GM23338 (cell line): Measurements from ENCODE around the gene FYCO1. TPM values are rescaled to one million over a fixed set of nuclear protein-coding genes. Genes with fewer than 3 reads are reported as not detected.

Source experiments
- ATAC-seq: fragments of 200-7000 bp; cut with Tn5 transposase; 3 replicates; pipeline ENCODE4 v1.9.1; 2020
- DNase-seq: peaks from one replicate; pipeline ENCODE4 v3.0.0-alpha.2; 2015; ENCODE audit warnings: low spot score
- H2AFZ ChIP-seq: fragments of 200-600 bp; sonication (generic); 2 replicates; pipeline ENCODE4 v1.8.0; 2016; ENCODE audit warnings: antibody characterized with exemption, mild to moderate bottlenecking, moderate library complexity
- H3F3A ChIP-seq: fragments of 200-600 bp; sonication (generic); replicated peaks from 2 replicates; pipeline ENCODE4 v1.8.0; 2017; ENCODE audit warnings: antibody characterized with exemption, mixed run types, low read depth
- H3K27ac ChIP-seq: fragments of 200-600 bp; sonication (generic); 2 replicates; pipeline ENCODE4 v1.6.1; 2016; ENCODE audit warnings: low read depth
- H3K27me3 ChIP-seq: fragments of 200-600 bp; sonication (generic); 2 replicates; pipeline ENCODE4 v1.8.0; 2016; ENCODE audit warnings: mild to moderate bottlenecking, mixed run types, moderate library complexity; ENCODE audit not compliant: insufficient read depth
- H3K36me3 ChIP-seq: fragments of 200-600 bp; sonication (generic); 2 replicates; pipeline ENCODE4 v1.8.0; 2016; ENCODE audit warnings: mild to moderate bottlenecking; ENCODE audit not compliant: insufficient read depth
- H3K4me1 ChIP-seq: fragments of 200-600 bp; sonication (generic); 2 replicates; pipeline ENCODE4 v1.8.0; 2016; ENCODE audit warnings: mild to moderate bottlenecking, moderate library complexity; ENCODE audit not compliant: insufficient read depth
- H3K4me2 ChIP-seq: fragments of 200-600 bp; sonication (generic); 2 replicates; pipeline ENCODE4 v1.7.1; 2017; ENCODE audit warnings: mixed run types
- H3K4me3 ChIP-seq: fragments of 200-600 bp; sonication (generic); 2 replicates; pipeline ENCODE4 v1.6.1; 2016; ENCODE audit warnings: mixed run types
- H3K79me2 ChIP-seq: fragments of 200-600 bp; sonication (generic); replicated peaks from 2 replicates; pipeline ENCODE4 v1.8.0; 2017; ENCODE audit warnings: mild to moderate bottlenecking; ENCODE audit not compliant: insufficient read depth
- H3K9me2 ChIP-seq: fragments of 200-600 bp; sonication (generic); 2 replicates; pipeline ENCODE4 v1.8.0; 2017; ENCODE audit not compliant: insufficient read depth
- H4K20me1 ChIP-seq: fragments of 200-600 bp; sonication (generic); replicated peaks from 2 replicates; pipeline ENCODE4 v1.8.0; 2017; ENCODE audit warnings: mild to moderate bottlenecking; ENCODE audit not compliant: insufficient read depth
- H3K27ac Mint-ChIP-seq: 2 replicates; pipeline ENCODE4 v1.8.0; 2020; ENCODE audit warnings: inconsistent platforms, mild to moderate bottlenecking, moderate library complexity, mixed read lengths
- H3K27me3 Mint-ChIP-seq: 3 replicates; pipeline ENCODE4 v1.8.0; 2022; ENCODE audit warnings: low read depth, mild to moderate bottlenecking, moderate library complexity, mixed read lengths, inconsistent platforms; ENCODE audit not compliant: insufficient read depth, poor library complexity
- H3K36me3 Mint-ChIP-seq: 3 replicates; pipeline ENCODE4 v1.8.0; 2021; ENCODE audit warnings: low read depth, mild to moderate bottlenecking, inconsistent platforms, moderate library complexity, mixed read lengths
- H3K4me1 Mint-ChIP-seq: 3 replicates; pipeline ENCODE4 v1.8.0; 2020; ENCODE audit warnings: mild to moderate bottlenecking, inconsistent platforms, mixed read lengths
- H3K4me3 Mint-ChIP-seq: 3 replicates; pipeline ENCODE4 v1.8.0; 2021; ENCODE audit warnings: moderate library complexity, mild to moderate bottlenecking, inconsistent platforms, mixed read lengths
- H3K9me3 Mint-ChIP-seq: 3 replicates; pipeline ENCODE4 v1.8.0; 2020; ENCODE audit warnings: moderate library complexity, mild to moderate bottlenecking, inconsistent platforms, mixed read lengths
- CREB1 ChIP-seq: fragments of 250-450 bp; sonication (Bioruptor Pico); IDR thresholded peaks from 2 replicates; pipeline ENCODE4 v1.5.0; 2020; ENCODE audit warnings: low read depth, mild to moderate bottlenecking, moderate library complexity
- EZH2 ChIP-seq: fragments of 200-600 bp; sonication (generic); IDR thresholded peaks from one replicate; pipeline ENCODE4 v1.8.0; 2017; ENCODE audit warnings: antibody characterized with exemption, mild to moderate bottlenecking, low read depth; ENCODE audit not compliant: unreplicated experiment
- EZH2phosphoT487 ChIP-seq: fragments of 200-600 bp; sonication (generic); IDR thresholded peaks from one replicate; pipeline ENCODE4 v1.8.1; 2018; ENCODE audit warnings: antibody characterized with exemption; ENCODE audit not compliant: unreplicated experiment
- JUNB ChIP-seq: IDR thresholded peaks from one replicate; pipeline ENCODE4 v1.6.1; 2016; ENCODE audit warnings: antibody characterized with exemption; ENCODE audit not compliant: unreplicated experiment
- NANOG ChIP-seq: IDR thresholded peaks from 2 replicates; pipeline ENCODE4 v1.6.1; 2016; ENCODE audit warnings: antibody characterized with exemption, borderline replicate concordance
- POLR2AphosphoS5 ChIP-seq: IDR thresholded peaks from 2 replicates; pipeline ENCODE4 v1.6.1; 2016; ENCODE audit warnings: antibody characterized with exemption, low read depth
- STAT1 ChIP-seq: IDR thresholded peaks from one replicate; pipeline ENCODE4 v1.6.1; 2016; ENCODE audit warnings: antibody characterized with exemption; ENCODE audit not compliant: unreplicated experiment
- ZNF114 ChIP-seq: fragments of 250-450 bp; sonication (Bioruptor Pico); IDR thresholded peaks from 2 replicates; pipeline ENCODE4 v1.5.0; 2020; ENCODE audit warnings: mild to moderate bottlenecking, moderate library complexity
- ZNF331 ChIP-seq: fragments of 250-450 bp; sonication (Bioruptor Pico); IDR thresholded peaks from 2 replicates; pipeline ENCODE4 v1.5.0; 2020; ENCODE audit warnings: low read depth, mild to moderate bottlenecking, moderate library complexity
- polyA plus RNA-seq: library from polyadenylated mRNA; unstranded; fragments of >200 nt; fragmentation: Nextera tagmentation; extraction: Ambion mirVana; gene quantifications from 2 replicates; pipeline ENCODE4 v1.2.1, GENCODE V29; 2016
- total RNA-seq: library from RNA; depleted of rRNA; stranded (reverse); fragments of >200 nt; shearing (Covaris generic); gene quantifications from 2 replicates; pipeline ENCODE4 v1.2.3, GENCODE V29; 2014
- TF ChIP-seq, protein P1 (sequence below): IDR thresholded peaks from one replicate; pipeline ENCODE4 v1.6.1; 2018; ENCODE audit warnings: antibody characterized with exemption; ENCODE audit not compliant: unreplicated experiment
- TF ChIP-seq, protein P2 (sequence below): fragments of 250-450 bp; sonication (Bioruptor Pico); IDR thresholded peaks from 2 replicates; pipeline ENCODE4 v1.5.0; 2020; ENCODE audit warnings: mild to moderate bottlenecking, moderate library complexity
- TF ChIP-seq, protein P3 (sequence below), 2 experiments: fragments of 200-600 bp in 1 of 2; sonication (generic) in 1 of 2; conservative IDR thresholded peaks; 2 replicates each; pipeline versions ENCODE4 v1.5.1 to v1.6.1; 2016 to 2017; ENCODE audit warnings: antibody characterized with exemption in 2 of 2, low read depth in 2 of 2, mild to moderate bottlenecking in 2 of 2, moderate library complexity in 1 of 2
- TF ChIP-seq, protein P4 (sequence below): IDR thresholded peaks from 2 replicates; pipeline ENCODE4 v1.6.1; 2016; ENCODE audit warnings: antibody characterized with exemption

The FYCO1 gene
- total and polyA plus RNA-seq, 2 experiments from 2014 or later, result 4.5 to 17.2 TPM

DNA sequence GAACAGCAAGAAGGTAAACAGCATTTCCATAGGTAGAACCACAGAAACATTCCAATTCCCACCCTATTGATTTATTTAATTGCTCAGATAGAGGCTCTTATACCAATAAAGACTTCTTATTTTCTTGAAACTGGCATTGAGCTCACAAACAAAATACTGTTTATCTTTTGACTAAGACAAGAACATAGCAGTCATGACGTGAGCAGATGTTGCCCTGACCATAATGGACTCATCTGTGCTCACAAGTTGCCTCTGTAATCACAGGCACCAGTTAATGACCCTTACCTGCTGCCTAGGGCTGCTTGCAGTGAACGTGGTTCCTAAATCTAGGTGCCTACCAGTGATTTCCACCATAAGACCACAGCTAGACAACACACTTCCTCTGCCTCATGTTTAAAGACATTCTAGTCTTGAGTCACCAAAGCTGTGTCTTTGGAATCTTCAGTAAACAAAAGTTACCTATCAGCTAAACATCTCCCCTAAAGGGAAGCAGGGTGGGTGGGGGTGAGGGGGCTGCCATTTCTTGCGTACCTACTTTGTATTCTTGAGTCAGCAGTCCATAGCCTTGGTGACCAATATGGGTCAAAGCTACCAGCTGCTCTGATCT, 2.1 kb downstream of the FYCO1 start:
- H3K36me3 ChIP-seq, result no peaks in the 10 kb centered on the region
- peak overlapping the region; percentile 77 for H3K4me2 ChIP-seq
- H3K27me3 ChIP-seq, result peaks cover 7% of the 10 kb centered on the region; the same call in 1 of the 2 replicates
- 0 out of 2 replicates have a peak overlapping the region, but pooled peaks have one; percentile 14 for H3K4me3 ChIP-seq
- H3K79me2 ChIP-seq, result peaks cover 58% of the 10 kb centered on the region
- no peak overlapping the region for H2AFZ ChIP-seq
- ATAC-seq (no peak), DNase-seq (no peak)
- H3K4me3 Mint-ChIP-seq, result no peak overlapping the region
- H3K4me1 Mint-ChIP-seq, result peaks cover 28% of the 10 kb centered on the region
- no peak overlapping the region for H3K27ac ChIP-seq
- H3K9me3 Mint-ChIP-seq, result no peaks in the 10 kb centered on the region; the same call in 2 of the 3 replicates
- no peaks in the 10 kb centered on the region for H3F3A ChIP-seq
- peaks cover 23% of the 10 kb centered on the region for H3K4me1 ChIP-seq
- peaks cover 10% of the 10 kb centered on the region for H3K27me3 Mint-ChIP-seq
- TF ChIP-seq CREB1, result no peak
- no peak for TF ChIP-seq POLR2AphosphoS5
- TF ChIP-seq, protein P1, sequence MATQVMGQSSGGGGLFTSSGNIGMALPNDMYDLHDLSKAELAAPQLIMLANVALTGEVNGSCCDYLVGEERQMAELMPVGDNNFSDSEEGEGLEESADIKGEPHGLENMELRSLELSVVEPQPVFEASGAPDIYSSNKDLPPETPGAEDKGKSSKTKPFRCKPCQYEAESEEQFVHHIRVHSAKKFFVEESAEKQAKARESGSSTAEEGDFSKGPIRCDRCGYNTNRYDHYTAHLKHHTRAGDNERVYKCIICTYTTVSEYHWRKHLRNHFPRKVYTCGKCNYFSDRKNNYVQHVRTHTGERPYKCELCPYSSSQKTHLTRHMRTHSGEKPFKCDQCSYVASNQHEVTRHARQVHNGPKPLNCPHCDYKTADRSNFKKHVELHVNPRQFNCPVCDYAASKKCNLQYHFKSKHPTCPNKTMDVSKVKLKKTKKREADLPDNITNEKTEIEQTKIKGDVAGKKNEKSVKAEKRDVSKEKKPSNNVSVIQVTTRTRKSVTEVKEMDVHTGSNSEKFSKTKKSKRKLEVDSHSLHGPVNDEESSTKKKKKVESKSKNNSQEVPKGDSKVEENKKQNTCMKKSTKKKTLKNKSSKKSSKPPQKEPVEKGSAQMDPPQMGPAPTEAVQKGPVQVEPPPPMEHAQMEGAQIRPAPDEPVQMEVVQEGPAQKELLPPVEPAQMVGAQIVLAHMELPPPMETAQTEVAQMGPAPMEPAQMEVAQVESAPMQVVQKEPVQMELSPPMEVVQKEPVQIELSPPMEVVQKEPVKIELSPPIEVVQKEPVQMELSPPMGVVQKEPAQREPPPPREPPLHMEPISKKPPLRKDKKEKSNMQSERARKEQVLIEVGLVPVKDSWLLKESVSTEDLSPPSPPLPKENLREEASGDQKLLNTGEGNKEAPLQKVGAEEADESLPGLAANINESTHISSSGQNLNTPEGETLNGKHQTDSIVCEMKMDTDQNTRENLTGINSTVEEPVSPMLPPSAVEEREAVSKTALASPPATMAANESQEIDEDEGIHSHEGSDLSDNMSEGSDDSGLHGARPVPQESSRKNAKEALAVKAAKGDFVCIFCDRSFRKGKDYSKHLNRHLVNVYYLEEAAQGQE, result no peak
- no peak for TF ChIP-seq EZH2phosphoT487
- TF ChIP-seq EZH2, result no peak
- no peak for TF ChIP-seq JUNB
- TF ChIP-seq ZNF114 (CRISPR knock-in tag), result no peak
- TF ChIP-seq, protein P2, sequence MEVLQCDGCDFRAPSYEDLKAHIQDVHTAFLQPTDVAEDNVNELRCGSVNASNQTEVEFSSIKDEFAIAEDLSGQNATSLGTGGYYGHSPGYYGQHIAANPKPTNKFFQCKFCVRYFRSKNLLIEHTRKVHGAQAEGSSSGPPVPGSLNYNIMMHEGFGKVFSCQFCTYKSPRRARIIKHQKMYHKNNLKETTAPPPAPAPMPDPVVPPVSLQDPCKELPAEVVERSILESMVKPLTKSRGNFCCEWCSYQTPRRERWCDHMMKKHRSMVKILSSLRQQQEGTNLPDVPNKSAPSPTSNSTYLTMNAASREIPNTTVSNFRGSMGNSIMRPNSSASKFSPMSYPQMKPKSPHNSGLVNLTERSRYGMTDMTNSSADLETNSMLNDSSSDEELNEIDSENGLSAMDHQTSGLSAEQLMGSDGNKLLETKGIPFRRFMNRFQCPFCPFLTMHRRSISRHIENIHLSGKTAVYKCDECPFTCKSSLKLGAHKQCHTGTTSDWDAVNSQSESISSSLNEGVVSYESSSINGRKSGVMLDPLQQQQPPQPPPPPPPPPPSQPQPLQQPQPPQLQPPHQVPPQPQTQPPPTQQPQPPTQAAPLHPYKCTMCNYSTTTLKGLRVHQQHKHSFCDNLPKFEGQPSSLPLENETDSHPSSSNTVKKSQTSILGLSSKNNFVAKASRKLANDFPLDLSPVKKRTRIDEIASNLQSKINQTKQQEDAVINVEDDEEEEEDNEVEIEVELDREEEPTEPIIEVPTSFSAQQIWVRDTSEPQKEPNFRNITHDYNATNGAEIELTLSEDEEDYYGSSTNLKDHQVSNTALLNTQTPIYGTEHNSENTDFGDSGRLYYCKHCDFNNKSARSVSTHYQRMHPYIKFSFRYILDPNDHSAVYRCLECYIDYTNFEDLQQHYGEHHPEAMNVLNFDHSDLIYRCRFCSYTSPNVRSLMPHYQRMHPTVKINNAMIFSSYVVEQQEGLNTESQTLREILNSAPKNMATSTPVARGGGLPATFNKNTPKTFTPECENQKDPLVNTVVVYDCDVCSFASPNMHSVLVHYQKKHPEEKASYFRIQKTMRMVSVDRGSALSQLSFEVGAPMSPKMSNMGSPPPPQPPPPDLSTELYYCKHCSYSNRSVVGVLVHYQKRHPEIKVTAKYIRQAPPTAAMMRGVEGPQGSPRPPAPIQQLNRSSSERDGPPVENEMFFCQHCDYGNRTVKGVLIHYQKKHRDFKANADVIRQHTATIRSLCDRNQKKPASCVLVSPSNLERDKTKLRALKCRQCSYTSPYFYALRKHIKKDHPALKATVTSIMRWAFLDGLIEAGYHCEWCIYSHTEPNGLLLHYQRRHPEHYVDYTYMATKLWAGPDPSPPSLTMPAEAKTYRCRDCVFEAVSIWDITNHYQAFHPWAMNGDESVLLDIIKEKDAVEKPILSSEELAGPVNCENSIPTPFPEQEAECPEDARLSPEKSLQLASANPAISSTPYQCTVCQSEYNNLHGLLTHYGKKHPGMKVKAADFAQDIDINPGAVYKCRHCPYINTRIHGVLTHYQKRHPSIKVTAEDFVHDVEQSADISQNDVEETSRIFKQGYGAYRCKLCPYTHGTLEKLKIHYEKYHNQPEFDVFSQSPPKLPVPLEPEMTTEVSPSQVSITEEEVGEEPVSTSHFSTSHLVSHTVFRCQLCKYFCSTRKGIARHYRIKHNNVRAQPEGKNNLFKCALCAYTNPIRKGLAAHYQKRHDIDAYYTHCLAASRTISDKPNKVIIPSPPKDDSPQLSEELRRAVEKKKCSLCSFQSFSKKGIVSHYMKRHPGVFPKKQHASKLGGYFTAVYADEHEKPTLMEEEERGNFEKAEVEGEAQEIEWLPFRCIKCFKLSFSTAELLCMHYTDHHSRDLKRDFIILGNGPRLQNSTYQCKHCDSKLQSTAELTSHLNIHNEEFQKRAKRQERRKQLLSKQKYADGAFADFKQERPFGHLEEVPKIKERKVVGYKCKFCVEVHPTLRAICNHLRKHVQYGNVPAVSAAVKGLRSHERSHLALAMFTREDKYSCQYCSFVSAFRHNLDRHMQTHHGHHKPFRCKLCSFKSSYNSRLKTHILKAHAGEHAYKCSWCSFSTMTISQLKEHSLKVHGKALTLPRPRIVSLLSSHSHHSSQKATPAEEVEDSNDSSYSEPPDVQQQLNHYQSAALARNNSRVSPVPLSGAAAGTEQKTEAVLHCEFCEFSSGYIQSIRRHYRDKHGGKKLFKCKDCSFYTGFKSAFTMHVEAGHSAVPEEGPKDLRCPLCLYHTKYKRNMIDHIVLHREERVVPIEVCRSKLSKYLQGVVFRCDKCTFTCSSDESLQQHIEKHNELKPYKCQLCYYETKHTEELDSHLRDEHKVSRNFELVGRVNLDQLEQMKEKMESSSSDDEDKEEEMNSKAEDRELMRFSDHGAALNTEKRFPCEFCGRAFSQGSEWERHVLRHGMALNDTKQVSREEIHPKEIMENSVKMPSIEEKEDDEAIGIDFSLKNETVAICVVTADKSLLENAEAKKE (CRISPR knock-in tag), result no peak
- no peak for TF ChIP-seq ZNF331 (CRISPR knock-in tag)
- TF ChIP-seq, protein P3, sequence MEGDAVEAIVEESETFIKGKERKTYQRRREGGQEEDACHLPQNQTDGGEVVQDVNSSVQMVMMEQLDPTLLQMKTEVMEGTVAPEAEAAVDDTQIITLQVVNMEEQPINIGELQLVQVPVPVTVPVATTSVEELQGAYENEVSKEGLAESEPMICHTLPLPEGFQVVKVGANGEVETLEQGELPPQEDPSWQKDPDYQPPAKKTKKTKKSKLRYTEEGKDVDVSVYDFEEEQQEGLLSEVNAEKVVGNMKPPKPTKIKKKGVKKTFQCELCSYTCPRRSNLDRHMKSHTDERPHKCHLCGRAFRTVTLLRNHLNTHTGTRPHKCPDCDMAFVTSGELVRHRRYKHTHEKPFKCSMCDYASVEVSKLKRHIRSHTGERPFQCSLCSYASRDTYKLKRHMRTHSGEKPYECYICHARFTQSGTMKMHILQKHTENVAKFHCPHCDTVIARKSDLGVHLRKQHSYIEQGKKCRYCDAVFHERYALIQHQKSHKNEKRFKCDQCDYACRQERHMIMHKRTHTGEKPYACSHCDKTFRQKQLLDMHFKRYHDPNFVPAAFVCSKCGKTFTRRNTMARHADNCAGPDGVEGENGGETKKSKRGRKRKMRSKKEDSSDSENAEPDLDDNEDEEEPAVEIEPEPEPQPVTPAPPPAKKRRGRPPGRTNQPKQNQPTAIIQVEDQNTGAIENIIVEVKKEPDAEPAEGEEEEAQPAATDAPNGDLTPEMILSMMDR (conservative IDR thresholded peaks at IDR 0.05; ENCODE audit: low read depth in 2 of 2), result no peak
- TF ChIP-seq, protein P4, sequence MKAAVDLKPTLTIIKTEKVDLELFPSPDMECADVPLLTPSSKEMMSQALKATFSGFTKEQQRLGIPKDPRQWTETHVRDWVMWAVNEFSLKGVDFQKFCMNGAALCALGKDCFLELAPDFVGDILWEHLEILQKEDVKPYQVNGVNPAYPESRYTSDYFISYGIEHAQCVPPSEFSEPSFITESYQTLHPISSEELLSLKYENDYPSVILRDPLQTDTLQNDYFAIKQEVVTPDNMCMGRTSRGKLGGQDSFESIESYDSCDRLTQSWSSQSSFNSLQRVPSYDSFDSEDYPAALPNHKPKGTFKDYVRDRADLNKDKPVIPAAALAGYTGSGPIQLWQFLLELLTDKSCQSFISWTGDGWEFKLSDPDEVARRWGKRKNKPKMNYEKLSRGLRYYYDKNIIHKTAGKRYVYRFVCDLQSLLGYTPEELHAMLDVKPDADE, result no peak
- no peak for TF ChIP-seq NANOG
- no peak for TF ChIP-seq STAT1
- no peaks in the 10 kb centered on the region for H3K9me2 ChIP-seq
- no peak overlapping the region for H3K27ac Mint-ChIP-seq
- no peaks in the 10 kb centered on the region; the same call in 1 of the 2 replicates for H4K20me1 ChIP-seq
- H3K36me3 Mint-ChIP-seq, result no peaks in the 10 kb centered on the region; the same call in 2 of the 3 replicates
